ENCODE data around the gene GRK3.

DNA sequence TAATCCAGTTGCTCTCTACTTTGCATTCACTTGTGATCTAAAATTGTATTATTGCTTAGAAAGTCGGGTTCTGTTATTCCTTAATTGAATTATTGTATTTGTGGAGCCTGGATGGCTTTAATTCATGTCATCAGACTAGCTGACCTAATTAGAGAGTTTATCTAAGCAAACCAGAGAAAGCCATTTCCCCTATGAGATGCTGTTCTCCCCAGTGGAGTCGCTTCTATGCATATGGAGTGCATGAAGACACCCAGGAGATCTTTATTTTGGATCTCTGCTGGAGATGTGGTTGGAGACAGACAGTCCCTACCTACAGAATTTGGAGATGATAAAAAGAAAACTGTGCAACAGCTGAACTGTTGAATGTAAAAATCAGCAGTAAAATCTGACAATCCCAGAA lies 132.3 kb downstream of the GRK3 start:
- TF ChIP-seq, protein P1, sequence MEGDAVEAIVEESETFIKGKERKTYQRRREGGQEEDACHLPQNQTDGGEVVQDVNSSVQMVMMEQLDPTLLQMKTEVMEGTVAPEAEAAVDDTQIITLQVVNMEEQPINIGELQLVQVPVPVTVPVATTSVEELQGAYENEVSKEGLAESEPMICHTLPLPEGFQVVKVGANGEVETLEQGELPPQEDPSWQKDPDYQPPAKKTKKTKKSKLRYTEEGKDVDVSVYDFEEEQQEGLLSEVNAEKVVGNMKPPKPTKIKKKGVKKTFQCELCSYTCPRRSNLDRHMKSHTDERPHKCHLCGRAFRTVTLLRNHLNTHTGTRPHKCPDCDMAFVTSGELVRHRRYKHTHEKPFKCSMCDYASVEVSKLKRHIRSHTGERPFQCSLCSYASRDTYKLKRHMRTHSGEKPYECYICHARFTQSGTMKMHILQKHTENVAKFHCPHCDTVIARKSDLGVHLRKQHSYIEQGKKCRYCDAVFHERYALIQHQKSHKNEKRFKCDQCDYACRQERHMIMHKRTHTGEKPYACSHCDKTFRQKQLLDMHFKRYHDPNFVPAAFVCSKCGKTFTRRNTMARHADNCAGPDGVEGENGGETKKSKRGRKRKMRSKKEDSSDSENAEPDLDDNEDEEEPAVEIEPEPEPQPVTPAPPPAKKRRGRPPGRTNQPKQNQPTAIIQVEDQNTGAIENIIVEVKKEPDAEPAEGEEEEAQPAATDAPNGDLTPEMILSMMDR (conservative IDR thresholded peaks at IDR 0.05) = no peak
- no peak for TF ChIP-seq EZH2 (IDR thresholded peaks at IDR 0.05; ENCODE audit: low read depth)
